ENCODE measurements around the gene DAND5.

DNA sequence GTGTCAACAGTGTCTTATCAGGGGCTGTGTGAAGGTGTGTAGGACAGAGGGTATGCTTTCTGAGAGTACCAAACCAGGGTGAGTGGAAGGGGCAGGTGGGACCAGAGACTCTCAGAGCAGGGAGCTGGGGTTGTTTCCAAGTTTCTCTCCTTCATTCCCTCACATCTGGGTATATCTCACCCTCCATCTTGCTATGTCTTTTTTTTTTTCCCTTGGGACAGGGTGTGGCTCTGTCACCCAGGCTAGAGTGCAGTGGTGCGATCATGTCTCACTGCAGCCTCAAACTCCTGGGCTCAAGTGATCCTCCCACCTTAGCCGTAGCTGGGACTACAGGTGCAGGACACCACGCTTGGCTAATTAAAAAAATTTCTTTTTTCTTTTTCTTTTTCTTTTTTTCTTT, 10.6 kb downstream of the DAND5 start:
- no peak for TF ChIP-seq CTCF (IDR thresholded peaks at IDR 0.05)
- no peak for TF ChIP-seq EZH2 (IDR thresholded peaks at IDR 0.05; ENCODE audit: borderline replicate concordance, insufficient read depth, low read depth, low read length, poor library complexity, severe bottlenecking)

Data from B cell (primary cell).